HG02571 (cell line): ENCODE data around the gene TNFRSF6B.
"Not testable (repeated sequence)": the region's sequence is repeated elsewhere in the genome, so short reads cannot be mapped to it uniquely, and the experiment has no call there.

Experiments used
- ATAC-seq: cut with Tn5 transposase; IDR thresholded peaks from one replicate; pipeline ENCODE4 v1.9.1; 2021; ENCODE audit warnings: mild to moderate bottlenecking, moderate library complexity; ENCODE audit not compliant: unreplicated experiment

The TNFRSF6B gene

DNA sequence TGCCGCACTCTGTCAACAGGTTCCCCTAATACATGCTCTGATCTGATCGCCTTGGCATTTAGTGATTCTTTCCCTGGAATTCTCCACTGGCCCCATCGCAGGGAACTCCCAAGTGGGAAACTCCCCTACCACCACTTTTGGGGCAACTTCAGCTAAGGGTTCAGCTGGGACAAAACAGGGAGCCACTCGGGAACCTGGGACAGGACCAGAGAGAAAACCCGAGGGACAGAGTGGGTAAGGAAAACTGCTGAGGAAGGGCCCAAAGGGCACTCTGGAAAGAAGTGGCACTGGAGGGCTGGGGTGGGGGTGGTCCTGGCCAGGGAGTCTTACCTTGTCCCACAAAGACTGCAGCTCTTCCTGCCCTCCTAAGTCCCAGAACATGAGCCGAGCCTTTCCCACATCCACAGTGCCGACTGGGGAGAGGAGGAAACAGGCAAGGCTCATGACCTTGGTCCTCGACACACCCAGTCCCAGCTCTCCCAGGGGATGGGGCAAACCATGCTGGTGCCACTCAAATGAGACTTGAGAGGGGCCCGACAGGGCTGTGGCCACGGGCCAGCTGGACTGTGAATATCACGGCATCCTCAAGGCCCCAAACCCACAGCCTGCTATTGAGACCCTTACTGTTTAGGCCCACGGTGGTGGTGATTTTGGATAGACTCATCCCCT is 9.7 kb downstream of the TNFRSF6B start:
- no peak for ATAC-seq

DNA sequence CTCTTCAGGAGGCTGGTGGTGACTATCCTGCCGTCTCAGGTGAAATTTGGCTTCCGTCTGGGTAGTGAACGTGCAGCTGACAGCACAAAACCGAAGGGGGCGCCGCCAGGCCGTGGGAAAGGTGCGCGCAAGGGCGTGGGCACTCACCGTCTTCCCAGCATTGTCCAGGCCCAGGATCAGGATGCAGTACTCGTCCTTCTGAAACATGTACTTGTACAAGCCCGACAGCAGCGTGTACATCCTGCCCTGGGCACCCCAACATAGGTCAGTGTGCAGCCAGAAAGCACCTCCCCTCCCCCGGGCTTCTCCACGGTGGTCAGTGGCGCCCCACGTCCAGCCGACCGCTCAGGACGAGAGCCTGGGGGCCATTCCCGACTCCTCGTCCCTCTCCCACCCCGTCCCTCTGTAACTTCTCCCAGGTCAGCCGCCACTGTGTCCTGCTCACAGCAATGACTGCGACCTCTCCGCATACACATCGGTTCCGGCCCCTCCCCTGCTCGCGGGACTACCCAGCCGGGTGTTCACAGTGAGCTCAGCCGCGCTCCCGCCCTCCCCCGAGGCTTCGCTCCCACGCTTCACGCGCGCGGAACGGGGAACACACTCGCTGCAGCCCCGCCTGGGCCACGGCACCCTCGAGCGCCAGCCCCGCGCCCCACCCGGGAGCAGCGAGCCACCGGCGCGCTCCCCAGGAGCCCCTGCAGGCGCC is 10.6 kb downstream of the TNFRSF6B start:
- ATAC-seq: peak; percentile 28

DNA sequence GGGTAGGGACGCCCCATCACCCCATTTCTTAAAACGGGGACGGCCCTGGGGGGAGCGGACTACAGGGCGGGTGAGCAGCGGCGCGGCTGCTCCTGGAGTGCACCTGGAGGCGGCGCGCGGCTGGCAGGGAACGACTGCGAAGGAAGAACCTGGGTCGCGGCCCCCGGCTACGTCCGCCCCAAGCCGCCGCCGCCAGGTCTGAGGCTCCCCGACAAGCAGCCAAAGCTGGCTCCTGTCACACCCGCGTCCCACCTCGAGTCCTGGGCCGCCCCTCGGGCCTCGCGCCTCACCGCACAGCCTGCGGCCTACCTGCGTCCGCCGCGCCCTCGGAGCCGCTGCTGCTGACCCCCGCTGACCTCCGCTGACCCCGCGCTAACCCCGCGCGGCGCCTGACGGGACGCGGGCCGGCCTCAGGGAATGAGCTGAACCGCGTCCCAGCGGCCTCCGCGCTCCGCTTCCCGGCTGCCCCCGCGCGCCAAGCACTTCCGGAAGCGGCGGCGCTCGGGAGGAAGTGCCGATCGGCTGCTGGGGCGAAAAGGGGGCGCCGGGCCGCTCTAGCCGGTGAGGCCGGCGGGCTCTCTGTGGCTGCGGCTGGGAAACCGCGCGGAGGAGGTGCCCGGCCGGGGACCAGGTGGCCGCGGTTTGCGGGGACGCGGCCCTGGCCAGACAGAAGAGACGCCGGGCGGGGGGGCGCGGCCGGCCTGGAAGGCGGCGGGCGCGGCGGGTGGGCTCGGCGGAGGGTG is 11.3 kb downstream of the TNFRSF6B start, which contains the start of the genes ARFRP1 and ZGPAT:
ARFRP1 (minus strand) TSS at position 419 of the 743 bp plus-strand sequence. CDS start 885 bp downstream, outside the sequence.
ZGPAT (plus strand) TSS at position 482 of the 743 bp plus-strand sequence. CDS start 542 bp downstream, outside the sequence.
- ATAC-seq: peak; percentile 74

DNA sequence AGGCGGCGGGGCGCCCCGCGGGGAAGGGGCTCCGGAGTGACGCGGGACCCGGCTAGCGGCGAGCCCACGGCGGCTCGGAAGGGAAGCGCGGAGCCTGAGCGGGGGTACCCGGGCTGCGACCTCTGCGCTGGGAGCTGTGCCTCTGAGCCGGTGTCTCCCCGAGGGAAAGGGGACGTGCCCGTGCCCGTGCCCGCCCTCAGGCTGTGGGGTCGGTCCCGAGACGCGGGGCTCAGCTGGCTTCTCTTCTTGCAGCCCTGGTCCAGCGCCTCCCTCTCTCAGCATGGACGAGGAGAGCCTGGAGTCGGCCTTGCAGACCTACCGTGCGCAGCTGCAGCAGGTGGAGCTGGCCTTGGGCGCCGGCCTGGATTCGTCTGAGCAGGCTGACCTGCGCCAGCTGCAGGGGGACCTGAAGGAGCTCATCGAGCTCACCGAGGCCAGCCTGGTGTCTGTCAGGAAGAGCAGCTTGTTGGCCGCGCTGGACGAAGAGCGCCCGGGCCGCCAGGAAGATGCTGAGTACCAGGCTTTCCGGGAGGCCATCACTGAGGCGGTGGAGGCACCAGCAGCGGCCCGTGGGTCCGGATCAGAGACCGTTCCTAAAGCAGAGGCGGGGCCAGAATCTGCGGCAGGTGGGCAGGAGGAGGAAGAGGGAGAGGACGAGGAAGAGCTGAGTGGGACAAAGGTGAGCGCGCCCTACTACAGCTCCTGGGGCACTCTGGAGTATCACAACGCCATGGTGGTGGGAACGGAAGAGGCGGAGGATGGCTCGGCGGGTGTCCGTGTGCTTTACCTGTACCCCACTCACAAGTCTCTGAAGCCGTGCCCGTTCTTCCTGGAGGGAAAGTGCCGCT is 12.1 kb downstream of the TNFRSF6B start:
- peak; percentile 8 for ATAC-seq

DNA sequence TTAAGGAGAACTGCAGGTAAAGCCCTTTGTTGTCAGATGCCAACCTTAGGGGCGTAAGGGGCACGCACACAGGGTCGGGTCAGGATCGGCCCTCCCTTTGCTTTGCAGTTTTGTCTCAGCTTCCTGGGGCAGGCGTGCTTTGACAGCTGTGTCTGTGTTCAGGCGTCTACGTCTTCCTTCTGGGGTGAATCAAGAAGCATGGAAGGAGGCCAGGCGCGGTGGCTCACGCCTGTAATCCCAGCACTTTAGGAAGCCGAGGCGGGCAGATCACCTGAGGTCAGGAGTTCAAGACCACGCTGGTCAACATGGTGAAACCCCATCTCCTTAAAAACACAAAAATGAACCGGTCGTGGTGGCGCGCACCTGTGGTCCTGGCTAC is 12.7 kb downstream of the TNFRSF6B start:
- no peak for ATAC-seq

DNA sequence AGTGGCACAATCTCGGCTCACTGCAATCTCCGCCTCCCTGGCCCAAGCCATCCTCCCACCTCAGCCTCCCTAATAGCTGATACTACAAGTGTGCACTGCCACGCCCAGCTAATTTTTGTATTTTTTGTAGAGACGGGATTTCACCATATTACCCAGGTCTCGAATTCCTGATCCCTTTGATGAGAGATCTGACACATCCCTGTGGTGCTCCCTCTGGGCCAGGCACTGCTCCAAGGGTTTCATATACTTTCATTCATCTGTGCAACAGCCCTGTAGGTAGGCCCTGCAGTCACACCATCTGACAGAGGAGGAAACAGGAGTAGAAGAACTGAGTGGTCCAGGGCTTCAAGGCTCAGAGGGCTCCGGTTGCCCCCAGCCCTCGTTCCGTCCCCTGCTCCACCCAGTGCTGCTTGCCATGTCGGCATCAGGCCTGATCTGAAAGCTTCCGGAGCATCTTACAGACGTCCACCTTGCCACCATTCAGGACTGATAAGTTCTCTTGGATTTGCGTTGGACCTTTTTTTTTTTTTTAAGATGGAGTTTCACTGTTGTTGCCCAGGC is 14.7 kb downstream of the TNFRSF6B start:
- ATAC-seq: no peak

DNA sequence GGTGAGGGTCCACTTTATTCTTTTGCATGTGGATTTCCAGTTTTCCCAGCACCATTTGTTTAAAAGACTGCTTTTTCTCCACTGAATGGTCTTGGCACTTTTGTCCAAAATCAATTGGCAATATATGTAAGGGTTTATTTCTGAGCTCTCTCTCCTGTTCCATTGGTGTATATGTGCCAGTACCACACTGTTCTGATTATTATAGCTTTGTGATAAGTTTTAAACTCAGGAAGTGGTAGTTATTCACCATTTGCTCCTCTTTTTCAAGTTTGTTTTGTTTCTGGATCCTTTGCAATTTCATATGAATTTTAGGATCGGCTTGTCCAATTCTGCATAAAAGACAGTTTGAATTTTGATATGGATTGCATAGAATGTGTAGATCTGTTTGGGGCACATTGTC is 15.7 kb downstream of the TNFRSF6B start:
- ATAC-seq: no peak

DNA sequence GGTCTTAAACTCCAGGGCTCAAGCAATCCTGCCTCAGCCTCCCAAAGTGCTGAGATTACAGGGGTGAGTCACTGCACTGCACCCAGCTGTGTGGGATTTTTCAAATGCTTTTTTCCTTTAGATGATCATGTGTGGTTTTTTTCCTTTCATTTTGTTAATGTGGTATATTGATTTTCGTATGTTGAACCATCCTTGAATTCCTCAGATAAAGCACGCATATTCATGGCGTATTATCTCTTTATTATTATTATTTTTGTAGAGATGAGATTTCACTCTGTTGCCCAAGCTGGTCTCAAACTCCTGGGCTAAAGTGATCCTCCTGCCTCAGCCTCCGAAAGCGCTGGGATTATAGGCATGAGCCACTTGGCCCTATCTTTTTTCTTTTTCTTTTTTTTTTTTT is 18.4 kb downstream of the TNFRSF6B start:
- ATAC-seq: no peak

DNA sequence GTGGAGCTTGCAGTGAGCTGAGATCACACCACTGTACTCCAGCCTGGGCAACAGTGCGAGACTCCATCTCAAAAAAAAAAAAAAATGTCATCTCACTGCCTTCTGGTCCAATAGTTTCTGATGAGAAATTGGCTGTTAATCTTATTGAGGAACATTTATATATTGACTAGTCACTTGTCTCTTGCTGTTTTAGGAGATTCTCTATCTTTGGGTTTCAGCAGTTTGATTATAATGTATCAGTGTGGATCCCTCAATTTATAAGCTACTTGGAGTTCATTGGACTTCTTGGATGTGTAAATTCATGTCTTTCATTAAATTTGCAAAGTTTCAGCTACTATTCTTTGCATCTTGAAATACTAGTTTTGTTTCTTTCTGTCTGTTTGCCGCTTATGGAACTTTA is 22.5 kb downstream of the TNFRSF6B start:
- no peak for ATAC-seq

DNA sequence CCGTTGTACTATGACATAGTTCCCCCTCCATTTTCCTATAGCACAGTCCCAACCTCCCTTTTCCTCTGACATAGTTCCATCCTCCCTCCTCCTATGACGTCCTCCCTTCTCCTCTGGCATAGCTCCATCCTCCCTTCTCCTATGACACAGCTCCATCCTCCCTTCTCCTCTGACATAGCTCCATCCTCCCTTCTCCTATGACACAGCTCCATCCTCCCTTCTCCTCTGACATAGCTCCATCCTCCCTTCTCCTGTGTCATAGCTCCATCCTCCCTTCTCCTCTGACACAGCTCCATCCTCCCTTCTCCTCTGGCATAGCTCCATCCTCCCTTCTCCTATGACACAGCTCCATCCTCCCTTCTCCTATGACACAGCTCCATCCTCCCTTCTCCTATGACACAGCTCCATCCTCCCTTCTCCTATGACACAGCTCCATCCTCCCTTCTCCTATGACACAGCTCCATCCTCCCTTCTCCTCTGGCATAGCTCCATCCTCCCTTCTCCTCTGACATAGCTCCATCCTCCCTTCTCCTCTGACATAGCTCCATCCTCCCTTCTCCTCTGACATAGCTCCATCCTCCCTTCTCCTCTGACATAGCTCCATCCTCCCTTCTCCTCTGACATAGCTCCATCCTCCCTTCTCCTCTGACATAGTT is 26.6 kb downstream of the TNFRSF6B start:
- not testable (repeated sequence) for ATAC-seq

DNA sequence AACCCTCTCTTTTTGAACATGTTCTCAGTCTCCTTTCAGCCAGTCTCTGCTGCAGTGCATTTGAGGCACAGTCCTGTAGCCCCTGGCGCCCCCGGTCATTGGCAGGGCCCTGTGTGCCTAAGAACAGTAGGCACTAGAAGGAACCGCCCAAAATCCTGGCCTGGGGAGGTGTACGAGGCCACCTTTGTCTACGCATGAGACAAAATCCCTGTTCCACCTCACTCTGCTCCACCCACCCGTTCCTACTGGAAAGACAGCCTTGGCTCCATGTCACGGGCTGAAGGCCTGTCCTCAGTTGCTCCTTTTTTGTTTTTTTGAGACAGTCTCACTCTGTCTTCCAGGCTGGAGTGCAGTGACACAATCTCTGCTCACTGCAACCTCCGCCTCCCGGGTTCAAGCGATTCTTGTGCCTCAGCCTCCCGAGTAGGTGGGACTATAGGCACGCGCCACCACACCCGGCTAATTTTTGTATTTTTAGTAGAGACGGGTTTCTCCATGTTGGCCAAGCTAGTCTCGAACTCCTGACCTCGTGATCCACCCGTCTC is 33.8 kb downstream of the TNFRSF6B start:
- not testable (repeated sequence) for ATAC-seq

DNA sequence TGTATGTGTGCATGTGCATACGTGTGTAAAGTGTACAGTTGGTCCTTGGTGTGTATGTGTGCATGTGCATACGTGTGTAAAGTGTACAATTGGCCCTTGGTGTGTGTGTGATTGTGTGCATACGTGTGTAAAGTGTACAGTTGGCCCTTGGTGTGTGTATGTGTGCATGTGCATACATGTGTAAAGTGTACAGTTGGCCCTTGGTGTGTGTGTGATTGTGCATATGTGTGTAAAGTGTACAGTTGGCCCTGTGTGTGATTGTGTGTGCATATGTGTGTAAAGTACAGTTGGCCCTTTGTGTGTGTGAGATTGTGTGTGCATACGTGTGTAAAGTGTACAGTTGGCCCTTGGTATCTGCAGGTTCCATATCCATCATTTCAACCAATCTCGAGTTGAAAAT is 35.0 kb downstream of the TNFRSF6B start:
- ATAC-seq: no peak

DNA sequence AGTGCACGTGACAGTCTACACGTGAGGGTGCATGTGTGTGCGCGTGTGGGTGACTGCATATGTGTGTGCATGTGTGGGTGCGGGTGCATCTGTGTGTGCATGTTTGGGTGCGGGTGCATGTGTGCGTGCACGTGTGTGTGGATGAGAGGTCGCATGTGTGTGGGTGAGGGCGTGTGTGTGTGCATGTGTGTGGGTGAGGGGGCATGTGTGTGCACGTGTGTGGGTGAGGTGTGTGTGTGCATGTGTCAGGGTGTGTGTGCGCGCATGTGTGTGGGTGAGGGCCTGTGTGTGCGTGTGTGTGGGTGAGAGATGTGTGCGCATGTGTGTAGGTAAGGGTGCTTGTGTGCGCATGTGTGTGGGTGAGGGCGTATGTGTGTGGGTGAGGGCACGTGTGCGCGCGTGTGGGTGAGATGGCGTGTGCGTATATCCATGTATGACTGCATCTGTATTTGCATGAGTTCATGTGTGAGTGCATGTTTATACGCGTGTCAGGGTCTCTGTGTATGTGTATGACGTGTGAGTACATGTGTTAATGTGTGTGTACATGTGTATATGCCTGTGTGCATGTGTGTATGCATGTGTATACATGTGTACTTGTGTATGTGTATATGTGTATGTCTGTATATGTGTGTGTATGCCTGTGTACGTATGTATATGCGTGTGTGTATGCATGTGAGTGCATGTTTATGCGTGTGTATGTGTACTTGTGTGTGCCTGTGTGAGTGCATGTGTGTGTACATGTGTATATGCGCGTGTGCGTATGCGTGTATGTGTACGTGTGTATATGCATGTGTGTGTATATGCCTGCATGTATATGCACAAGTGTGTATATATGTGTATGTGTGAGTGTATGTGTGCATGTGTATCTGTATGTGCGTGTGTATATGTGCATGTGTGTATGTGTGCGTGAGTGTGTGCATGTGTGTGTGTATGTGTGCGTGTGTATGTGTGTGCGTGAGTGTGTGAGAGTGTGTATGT is 36.0 kb downstream of the TNFRSF6B start:
- ATAC-seq: no peak

DNA sequence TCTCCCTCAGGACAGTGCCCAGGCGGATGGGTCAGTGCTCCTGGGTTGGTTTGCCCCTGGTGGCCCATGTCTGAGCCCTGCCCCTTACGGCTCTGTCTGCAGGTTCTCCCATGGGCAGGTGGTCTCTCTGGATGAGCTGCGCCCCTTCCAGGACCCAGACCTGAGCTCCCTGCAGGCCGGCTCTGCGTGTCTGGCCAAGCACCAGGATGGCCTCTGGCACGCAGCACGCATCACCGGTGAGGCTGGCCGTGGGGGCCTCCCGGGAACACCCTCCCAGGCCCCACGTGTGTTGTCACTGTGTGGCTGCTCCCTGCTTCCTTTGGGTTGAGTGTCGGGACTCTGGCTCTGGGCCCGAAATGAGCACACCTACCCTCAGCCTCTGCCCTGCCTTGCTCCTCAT is 36.7 kb downstream of the TNFRSF6B start:
- no peak for ATAC-seq

DNA sequence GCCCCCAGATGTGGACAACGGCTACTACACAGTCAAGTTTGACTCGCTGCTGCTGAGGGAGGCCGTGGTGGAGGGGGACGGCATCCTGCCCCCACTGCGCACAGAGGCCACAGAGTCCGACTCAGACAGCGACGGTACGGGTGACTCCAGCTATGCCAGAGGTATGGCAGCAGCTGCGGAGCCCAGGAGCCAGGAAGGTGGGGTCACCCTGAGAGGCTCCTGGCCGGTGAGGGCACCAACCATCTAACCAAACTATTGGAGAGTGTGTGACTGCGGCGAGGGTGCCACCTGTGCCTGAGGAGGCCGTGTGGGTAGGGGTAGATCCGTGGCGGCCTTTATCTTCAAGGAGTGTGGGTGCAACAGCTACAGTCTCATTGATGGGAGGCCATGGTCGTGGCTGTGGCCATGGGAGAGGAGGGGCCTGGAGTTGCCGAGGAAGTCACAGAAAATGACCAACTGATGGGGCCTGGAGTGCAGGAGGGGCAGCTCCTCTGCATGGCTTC is 37.2 kb downstream of the TNFRSF6B start:
- ATAC-seq: no peak

DNA sequence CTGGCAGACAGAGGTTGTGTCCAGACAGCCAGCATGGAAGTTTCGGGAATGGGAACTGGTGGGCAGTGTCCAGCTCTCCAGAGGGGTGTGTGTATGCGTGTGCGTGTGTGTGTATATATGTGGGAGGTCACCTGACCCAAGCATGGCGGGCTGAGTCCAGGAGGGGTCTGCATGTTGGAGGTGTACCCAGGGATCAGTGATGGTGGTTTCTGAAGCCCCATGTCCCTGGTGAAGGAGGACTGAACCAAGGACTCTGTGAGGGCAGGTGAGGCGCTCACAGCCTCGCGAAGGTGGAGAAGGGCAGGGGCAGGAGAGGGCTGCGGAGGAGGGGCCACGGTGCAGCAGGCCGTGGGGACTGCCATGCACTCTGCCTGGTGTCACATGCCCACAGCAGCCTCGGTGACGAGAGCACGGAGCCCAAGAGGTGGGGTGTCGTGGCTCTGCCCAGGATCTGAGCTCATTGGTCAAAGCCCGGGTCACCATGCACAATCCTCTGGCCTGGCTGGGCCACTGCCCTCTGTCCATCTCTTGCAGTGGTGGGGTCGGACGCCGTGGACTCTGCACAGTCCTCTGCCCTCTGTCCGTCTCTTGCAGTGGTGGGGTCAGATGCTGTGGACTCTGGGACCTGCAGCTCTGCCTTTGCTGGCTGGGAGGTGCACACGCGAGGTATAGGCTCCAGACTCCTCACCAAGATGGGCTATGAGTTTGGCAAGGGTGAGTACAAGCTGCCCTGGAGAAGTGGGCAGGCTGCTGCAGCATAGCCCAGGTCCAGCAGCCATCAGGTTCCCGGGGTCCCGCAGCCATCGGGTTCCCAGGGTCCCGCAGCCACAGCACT is 37.9 kb downstream of the TNFRSF6B start:
- ATAC-seq: no peak
